Activated CD8-positive, alpha-beta memory T cell treated with anti-CD3 and anti-CD28 coated beads, Interleukin-2, amount 50 U/mL, for 1 hour (primary cell): Measurements from ENCODE around the gene TTC33.

ENCODE experiments used
- DNase-seq: peaks from one replicate; pipeline ENCODE4 v3.0.0-alpha.2; 2020; ENCODE audit errors: extremely low read depth

Gene TTC33

DNA sequence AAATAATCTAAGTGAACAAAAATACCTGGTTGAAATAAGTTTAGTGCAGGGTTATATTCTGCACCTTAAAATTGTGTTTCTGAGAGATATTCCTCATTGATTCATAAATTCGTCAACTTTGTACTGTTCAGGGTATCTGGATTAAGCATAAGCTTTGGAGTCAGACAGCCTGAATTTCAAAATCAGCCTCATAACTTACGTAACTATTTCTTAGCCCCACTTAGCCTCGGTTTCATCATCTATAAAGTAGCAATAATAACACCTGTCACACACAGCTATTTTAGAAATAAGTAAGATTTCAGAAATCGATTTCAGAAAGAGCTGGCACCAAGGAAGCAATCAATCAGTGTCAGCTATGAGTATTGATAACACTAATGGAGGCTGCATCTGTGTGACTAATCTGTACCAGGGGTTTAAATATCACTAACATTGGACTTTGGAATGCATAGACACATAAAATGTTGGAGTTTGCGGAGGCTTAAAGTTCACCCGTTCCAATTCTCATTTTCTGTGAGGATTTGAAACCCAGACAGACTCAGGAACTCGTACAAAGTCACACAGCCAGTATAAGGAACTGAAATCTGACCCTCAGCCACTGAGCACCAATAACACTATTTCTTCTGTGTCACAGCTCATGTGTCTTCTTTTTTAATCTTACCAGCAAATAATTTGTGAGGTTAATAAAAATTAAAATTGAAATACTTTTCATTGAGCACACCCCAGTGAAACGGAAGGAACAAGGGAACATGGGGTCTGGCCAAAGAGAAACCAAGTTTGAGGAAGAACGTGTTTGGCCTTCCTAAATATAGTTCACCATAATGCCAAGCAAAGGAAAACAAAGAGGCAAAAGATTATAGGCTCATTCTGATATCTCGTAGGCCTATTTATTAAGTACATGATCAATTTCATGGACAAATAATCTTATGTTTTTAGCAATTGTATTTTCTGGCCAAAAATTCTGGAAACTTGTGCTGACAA lies 270.5 kb downstream of the TTC33 start:
- DNase-seq, result no peak

DNA sequence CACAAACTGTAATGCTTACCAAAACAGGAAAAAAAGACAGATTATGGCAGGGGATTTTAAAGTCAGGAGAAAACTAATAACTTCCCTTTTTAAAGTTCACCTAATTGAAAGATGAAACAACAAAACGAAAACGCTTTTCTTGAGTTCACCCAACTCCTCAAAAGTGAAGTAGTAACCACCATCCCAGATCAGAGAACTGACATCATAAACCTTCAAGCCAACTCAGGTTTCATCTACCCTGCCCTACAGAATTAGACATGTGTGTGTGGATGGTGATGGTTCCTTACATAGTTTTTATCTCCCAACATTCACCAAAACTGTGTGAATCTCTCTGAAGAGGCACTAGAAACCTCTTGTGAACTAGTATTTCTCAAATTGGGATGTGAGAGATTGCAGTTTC lies 271.3 kb downstream of the TTC33 start:
- DNase-seq, result no peak

DNA sequence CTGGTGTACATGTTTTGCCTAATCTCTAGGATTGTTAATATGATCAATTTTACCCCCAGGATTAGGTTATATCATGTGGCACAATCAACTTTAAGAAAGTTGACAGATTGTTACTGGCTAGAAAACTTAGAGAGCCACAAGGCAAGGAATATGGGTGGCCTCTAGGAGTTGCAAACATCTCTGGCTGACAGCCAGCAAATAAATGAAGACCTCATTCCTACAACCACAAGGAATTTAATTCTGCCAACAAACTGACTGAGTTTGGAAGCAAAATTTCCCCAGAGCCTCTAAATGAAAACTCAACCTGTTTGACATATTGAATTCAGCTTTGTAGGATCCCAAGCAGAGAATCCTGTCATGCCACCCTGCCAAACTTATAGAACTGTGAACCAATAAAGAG lies 272.4 kb downstream of the TTC33 start:
- no peak for DNase-seq

DNA sequence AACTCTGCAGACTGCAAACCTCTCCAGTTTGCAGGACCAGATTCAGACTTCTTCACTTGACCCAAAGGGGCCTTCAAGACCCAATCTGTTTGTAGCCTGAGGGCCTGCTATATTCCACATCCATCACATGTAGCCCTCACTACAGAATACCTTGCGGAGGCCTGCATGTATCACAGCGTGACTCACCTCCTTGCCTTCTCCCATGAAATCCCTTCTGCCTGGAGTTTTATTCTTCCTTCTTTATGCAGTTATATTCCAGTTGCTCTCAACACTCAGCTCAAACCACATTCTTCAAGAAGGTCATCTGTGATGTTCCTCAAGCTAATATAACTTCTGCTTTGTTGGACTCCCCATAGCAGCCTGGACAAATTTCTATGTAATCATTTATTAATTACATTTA lies 274.5 kb downstream of the TTC33 start:
- no peak for DNase-seq

DNA sequence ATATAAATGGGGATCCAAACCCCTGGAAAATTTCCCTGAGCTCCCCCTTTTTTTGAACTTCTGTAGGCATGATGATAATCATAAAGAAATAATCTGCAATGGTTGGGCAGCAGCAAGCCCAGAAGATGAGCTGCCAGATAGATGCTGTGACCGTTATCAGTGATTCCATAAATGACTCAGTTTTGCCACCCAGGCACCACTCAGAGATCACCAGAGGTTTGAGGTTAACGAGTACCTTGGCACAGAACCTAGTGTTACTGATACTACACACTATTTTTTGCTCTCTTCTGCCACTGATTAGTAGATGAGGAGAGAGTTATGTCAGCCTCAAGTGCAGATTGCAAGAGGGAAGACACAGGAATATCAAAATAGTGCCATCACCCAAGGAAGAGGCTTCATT lies 275.4 kb downstream of the TTC33 start:
- peak; percentile 4 for DNase-seq

DNA sequence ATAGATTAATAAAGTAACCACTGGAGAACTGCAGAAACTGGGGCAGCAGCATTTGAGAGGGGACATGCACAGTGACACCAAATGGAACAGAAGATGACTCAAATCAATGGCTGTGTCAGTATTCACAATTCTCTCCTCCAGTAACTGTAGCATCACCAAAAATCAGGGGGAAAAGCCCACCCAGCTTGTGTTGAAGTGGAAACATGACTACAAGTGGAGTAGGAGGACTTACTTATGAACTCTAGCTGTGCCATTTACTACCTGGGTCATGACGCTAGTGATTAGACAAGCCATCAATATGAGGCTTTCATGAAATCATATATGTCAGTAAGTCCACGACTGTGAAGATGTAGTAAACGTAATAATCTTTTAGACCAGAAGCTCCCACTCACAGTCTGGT lies 275.8 kb downstream of the TTC33 start:
- DNase-seq, result no peak

DNA sequence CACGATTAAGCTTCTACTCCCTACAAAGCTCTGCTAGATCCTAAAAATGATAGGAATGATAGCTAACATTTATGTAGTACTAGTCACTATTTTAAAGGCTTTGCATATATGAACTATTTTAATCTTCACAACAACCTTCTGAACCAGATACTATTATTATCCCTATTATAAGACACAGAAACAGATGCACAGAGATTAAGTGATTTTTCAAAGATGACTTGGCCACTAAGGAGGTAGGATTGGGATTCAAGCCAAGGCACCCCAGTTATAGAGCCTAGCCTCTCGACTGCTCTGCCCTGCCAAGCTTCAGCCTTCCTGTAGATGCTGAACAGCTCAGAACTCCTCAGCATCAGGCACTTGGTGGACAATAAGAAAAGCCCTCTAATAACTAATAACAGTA lies 277.0 kb downstream of the TTC33 start:
- no peak for DNase-seq

DNA sequence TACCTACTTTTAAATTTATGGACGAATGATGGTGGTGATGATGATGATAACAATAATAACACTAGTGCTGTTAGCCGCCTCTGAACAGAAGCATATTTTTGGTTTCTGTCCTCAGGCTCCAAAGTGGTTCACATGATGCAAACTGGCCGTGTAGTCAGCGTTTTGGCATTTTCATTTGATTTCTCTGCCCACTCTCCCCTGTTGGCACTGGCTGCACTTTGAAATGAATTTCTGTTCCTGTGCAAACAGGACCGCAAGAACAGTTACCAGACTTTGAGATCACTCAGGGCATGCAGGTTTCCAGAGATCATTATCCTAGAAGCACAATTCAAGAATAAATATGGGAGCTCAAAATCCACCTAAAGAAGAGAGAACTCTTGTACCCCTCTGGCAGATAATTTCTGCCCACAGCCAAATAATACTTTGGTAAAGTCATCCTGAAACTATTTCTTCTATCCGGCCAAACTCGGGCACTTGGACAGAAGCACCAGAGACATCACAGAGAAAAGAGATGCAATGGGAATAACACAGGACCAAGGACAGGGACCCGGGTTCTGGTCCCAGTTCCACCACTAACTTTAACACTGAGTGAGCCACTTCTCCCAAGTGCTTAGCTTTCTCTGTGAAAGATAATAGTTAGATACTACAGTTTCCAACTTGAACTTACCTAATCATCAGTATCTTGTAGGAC lies 277.8 kb downstream of the TTC33 start:
- no peak for DNase-seq

DNA sequence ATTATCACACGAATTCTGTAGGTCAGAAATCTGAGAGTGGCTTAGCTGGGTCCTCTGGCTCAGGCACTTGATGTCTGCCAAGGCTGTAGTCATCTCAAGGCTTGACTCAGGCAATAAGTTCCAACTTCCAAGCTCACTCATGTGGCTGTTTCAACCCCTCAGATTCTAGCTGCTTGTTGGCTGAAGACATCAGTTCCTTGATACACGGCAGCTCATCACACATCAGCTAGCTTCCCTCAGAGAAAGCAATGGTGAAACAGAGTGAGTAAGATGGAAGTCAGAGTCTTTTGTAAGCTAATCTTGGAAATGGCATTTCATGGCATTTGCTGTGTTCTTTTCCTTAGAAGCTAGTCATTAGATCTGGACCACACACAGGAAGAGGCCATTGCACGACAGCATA lies 280.2 kb downstream of the TTC33 start:
- DNase-seq, result no peak

DNA sequence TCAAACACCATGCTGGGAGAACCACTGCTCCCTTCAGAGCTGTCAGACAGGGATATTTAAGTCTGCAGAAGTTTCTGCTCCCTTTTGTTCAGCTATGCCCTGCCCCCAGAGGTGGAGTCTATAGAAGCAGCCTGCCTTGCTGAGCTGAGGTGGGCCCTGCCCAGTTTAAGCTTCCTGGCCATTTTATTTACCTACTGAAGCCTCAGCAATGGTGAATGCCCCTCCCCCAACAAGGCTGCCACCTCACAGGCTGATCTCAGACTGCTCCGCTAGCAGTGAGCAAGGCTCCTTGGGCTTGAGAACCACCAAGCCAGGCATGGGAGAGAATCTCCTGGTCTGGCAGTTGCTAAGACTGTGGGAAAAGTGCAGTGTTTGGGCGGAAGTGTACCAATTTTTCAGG lies 281.5 kb downstream of the TTC33 start:
- no peak for DNase-seq

DNA sequence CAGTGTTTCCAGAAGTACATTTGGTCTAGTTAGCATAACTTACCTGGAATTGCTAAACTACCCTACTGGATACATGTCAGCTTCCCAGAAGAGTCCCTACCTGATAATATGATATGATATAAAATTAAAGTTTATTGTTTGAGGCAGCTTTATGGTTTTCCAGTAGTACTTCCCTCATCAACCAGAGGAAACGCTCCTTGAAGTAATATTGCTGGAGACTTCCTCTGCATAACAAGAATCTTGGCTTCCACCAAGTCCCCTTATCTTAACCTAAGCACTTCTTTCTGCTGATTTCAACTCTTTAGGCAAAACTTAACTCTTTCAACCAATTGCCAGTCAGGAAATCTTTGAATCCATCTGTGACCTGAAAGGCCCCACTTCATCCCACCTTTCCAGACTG lies 290.3 kb downstream of the TTC33 start:
- no peak for DNase-seq

DNA sequence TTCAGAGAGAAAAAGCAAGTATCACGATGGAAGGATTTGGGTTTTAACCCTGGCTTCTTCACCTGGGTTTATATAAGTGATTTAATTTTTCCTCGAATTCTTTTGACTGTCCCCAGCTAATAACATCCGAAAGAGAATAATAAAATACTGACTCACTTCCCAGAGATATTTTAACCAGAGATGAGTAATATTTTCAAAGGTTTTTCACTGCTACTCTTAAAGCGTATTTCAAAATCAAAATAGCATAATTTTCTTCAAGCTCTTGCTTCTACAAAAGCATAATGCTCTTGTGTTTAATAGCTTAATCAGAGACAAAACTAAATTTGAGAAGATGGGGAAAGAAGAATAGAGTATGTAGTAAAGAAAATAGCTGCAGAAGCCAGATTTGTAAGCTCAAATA lies 291.2 kb downstream of the TTC33 start:
- DNase-seq, result no peak
